Skin epidermis (tissue), 12 donors: Measurements from ENCODE around the gene MGMT.

ENCODE experiments used
- H3K27ac ChIP-seq, 21 experiments: fragments of 200-600 bp; sonication (generic) in 11 of 21; one replicate each; pipeline ENCODE4 v1.5.0; 2020; ENCODE audit warnings: mild to moderate bottlenecking in 3 of 21, inconsistent platforms in 2 of 21, moderate library complexity in 2 of 21
- H3K4me3 ChIP-seq, 7 experiments: fragments of 200-600 bp; sonication (generic) in 2 of 7; one replicate each; pipeline ENCODE4 v1.5.0; 2020; ENCODE audit warnings: inconsistent platforms in 2 of 7, mild to moderate bottlenecking in 2 of 7, moderate library complexity in 1 of 7

Gene MGMT

GRCh38 chr10:129788215-129788614 lies 321.2 kb downstream of the MGMT start:
- Histone ChIP-seq H3K27ac (no peak overlapping the region), H3K4me3 (no peak overlapping the region)

DNA sequence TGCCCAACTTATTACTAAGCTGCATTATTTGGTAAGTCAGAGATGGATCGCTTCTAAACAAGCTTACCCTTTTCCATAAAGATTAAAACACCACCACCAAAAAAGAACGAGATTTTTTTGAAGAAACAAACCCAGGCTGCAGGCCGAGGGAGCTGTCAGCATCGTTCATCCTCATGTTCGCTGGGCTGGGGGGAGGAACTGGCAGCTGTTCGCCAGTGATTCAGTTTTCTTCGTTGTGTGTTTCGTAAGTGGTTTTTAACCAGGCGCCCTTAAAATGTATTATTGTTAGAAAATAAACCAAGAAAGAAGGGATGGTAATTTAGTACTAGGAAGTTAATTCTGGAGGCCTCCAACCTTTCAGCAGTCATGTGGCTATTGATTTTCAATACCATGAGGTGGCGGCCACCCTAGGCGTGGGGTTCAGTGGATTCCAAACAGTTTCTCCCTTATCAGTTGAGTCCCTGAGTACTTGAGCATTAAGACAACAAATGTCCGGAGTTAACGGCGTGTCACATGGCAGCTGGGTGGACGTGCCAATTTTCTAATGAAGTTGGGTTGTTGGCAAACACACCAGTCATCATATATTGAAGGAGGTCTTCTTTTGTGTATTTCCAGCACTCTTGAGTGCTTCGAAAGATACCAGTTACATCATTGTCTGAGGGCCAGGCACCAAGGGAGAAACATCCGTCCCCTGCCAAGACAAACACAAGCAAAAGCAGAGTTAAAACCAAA lies 323.8 kb downstream of the MGMT start:
- no peak overlapping the region for H3K4me3 ChIP-seq
- no peak overlapping the region for H3K27ac ChIP-seq

DNA sequence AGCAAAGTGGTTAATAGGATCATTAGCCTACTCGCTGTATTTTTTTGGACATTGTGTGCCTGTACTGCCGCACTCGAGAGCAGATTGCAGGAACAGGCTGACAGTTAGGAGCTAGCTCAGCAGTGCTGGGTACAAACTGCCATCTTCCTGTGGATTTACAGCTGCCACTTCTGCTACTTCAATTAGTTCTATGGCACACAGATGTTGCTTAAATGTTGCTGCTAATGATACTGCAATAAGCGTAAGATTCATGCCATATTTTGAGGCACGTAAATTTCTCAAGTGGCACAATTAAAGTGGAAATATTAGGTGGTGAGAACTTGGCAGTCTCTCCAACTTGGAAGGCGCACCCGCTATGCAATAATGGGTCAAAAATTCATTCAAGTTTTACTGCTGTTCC lies 325.1 kb downstream of the MGMT start:
- no peak overlapping the region for H3K4me3 ChIP-seq

GRCh38 chr10:129792864-129793263 lies 325.8 kb downstream of the MGMT start:
- Histone ChIP-seq H3K4me3 (no peak overlapping the region), H3K27ac (no peak overlapping the region)

More for the DNA sequence above, 325.1 kb downstream of the MGMT start:
- no peak overlapping the region for H3K27ac ChIP-seq

DNA sequence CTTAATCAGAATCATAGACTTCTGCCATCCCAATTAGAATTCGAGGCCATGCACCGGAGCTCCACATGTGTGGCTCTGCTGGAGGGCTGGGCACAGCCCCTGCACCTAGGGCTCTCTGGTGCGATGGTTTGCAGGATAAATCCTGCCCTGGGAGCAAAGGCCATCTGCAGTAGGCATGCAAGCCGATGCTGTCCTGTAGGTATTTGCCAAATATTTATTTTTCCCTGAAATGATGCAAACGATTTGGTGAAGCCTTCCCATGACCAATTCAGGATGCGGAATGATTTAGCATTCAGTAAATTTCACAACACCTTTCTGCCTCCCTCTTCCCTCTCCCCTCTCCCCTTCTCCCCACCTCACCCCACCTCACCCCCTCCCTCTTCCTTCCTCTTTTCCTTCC lies 326.4 kb downstream of the MGMT start:
- H3K4me3 ChIP-seq: no peak overlapping the region
- no peak overlapping the region for H3K27ac ChIP-seq

- no peak overlapping the region for H3K27ac ChIP-seq
- no peak overlapping the region for H3K4me3 ChIP-seq
Observed at GRCh38 chr10:129793996-129794395, 327.0 kb downstream of the MGMT start.

GRCh38 chr10:129796710-129797420 lies 329.8 kb downstream of the MGMT start:
- H3K27ac ChIP-seq: no peak overlapping the region
- no peak overlapping the region for H3K4me3 ChIP-seq

GRCh38 chr10:129799942-129800341 lies 332.9 kb downstream of the MGMT start:
- H3K27ac ChIP-seq: no peak overlapping the region

DNA sequence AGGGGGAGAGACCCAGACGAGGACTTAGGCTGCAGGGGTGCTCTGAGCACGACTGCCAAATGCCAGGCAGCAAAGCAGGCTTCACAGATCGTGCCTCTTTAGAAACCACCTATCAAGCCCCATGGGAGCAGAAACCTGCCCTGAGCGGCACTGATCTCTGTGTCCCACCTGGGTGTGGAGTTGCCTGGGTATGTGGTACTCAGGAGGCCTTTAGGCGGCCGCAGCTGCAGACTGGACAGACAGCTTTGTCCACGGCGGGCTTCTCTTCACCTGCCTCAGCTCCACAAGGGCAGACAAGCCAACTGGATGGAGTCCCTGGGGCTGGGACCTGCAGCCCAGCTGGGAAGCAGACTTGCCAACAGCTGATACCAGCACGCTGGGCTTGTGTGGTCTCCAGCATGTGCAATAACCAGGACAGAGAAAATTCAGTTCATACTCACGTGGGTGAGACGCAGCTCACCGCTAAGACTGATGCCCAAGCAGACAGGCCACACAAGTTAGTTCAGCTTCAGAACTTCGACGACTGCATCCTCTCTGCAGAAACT lies 333.8 kb downstream of the MGMT start:
- Histone ChIP-seq H3K27ac (no peak overlapping the region), H3K4me3 (no peak overlapping the region)

More at GRCh38 chr10:129799942-129800341, 332.9 kb downstream of the MGMT start:
- H3K4me3 ChIP-seq: no peak overlapping the region

GRCh38 chr10:129807211-129807610 lies 340.2 kb downstream of the MGMT start:
- Histone ChIP-seq H3K4me3 (no peak overlapping the region), H3K27ac (no peak overlapping the region)

- no peak overlapping the region for H3K4me3 ChIP-seq
Observed at GRCh38 chr10:129808092-129808983, 341.3 kb downstream of the MGMT start.

DNA sequence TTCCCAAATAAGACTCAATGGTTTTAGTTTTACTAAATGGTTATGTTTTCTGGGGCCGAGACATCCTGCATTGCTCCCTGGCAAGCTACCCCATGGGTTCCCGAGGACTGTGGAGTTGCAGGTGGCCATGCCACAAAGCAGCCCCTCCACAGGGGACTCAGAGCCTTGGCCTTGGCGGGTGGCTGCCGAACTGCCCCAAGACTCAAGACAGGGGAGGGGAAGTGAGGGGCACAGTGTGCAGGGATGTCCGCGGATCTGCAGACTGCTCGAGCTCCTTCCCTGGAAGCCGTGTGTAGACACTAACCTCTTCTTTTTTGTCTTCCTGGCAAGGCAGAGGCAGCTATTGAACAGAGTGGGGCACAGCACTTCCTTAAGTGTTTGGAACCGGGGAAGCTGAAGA lies 342.4 kb downstream of the MGMT start:
- H3K27ac ChIP-seq: no peak overlapping the region
- H3K4me3 ChIP-seq: no peak overlapping the region

More at GRCh38 chr10:129808092-129808983, 341.3 kb downstream of the MGMT start:
- H3K27ac ChIP-seq: no peak overlapping the region

GRCh38 chr10:129809841-129810240 lies 342.8 kb downstream of the MGMT start:
- Histone ChIP-seq H3K4me3 (no peak overlapping the region), H3K27ac (no peak overlapping the region)

- Histone ChIP-seq H3K4me3 (no peak overlapping the region), H3K27ac (no peak overlapping the region)
Observed at GRCh38 chr10:129811208-129811607, 344.2 kb downstream of the MGMT start.

- H3K27ac ChIP-seq: no peak overlapping the region
Observed at GRCh38 chr10:129812398-129812797, 345.4 kb downstream of the MGMT start.

DNA sequence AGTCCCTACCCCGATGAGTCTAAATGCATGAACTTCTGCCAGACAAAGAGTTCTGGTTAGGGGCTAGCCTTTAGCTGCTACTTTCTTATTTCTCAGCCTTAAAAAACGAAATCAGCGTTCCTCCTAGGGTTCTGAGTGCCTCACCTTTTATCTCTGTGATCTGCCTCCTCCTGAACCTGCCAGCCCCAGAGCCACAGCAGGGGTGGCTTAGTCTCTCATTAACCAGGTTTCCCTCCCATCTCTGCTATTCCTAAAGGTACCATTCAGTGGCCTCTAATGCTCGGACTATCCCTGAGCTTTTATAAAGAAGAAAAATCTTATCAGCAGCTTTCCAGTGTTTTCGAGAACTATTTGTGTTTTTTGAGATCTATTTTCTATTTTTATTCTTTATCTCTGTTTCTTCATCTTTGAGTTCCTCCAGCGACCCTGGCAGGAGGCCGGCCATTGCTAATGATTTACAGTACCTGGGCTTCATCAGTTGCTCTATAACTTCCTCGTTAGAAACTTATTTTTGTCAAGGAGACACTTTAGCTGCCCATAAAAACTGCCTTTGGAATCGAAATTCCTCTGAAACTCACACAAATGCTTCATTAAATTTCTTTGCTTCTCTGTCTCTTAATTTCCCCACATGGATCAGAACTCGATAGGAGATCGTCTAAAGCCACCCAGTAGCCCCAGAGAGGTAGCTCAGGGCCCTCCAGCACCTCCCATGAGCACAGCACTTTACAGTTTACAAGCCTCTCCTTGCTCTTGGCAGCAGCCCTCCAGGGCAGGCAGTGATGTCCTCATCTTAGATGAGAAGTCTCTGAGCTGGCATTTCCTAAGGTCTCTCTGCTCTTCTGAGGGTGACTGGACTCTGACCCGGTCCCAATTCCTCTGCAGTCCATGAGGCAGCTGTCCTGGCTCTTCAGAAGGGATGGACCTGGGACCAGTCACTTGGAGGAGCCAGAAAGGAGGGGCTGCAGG lies 347.9 kb downstream of the MGMT start:
- no peak overlapping the region for H3K27ac ChIP-seq
- H3K4me3 ChIP-seq: no peak overlapping the region

More at GRCh38 chr10:129812398-129812797, 345.4 kb downstream of the MGMT start:
- H3K4me3 ChIP-seq: no peak overlapping the region

DNA sequence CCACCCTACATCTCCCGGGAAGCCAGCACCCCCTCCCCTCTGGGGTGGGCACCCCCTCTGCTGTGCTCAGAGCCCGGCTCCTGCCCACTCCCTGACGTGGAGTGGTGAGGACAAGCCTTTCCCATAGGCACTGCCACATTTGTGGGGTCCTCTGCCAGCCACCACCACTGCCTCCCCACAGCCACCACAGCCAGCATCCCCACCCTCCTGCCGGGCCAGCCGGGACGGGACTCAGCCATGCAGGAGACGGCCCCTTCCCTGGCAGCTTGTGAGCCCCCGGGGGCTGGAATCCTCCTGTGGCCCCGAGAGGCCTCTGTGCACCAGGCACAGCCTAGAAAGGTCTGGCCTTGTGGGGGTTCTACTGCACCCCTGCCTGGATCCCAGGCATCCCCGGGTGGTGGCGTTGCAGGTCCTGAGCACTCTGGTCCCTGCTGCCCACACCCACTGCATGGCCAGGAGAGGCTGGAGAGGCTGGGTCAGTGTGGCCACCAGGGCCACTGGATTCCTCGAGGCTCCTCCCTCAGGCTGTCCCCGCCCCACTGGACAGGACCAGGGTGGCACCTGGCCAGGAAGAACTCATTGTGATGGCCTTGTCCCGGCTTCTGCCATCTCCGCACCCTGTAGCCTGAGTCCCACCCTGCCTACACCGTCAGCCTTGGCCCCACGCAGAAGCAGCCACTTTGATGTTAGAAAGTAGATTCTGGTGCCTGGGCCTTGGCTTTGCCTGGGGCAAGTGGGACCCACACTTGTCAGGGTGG lies 349.0 kb downstream of the MGMT start:
- Histone ChIP-seq H3K4me3 (no peak overlapping the region), H3K27ac (no peak overlapping the region)

- H3K27ac ChIP-seq: no peak overlapping the region
- no peak overlapping the region for H3K4me3 ChIP-seq
Observed at GRCh38 chr10:129816656-129817045, 349.6 kb downstream of the MGMT start.
